SU-DHL-6 (cell line): ENCODE data around the gene TARDBP.

Experiments used
- EZH2phosphoT487 ChIP-seq: fragments of 200-600 bp; sonication (generic), shearing (Covaris generic); conservative IDR thresholded peaks from 2 replicates; pipeline ENCODE4 v1.6.1; 2018; ENCODE audit warnings: mild to moderate bottlenecking, antibody characterized with exemption, low read length, moderate library complexity, mixed read lengths
- TF ChIP-seq, protein P1 (sequence below): fragments of 200-600 bp; sonication (generic); IDR thresholded peaks from one replicate; pipeline ENCODE4 v1.5.1; 2017; ENCODE audit warnings: antibody characterized with exemption, mild to moderate bottlenecking, low read length, moderate library complexity; ENCODE audit not compliant: insufficient read depth, poor library complexity, severe bottlenecking

DNA sequence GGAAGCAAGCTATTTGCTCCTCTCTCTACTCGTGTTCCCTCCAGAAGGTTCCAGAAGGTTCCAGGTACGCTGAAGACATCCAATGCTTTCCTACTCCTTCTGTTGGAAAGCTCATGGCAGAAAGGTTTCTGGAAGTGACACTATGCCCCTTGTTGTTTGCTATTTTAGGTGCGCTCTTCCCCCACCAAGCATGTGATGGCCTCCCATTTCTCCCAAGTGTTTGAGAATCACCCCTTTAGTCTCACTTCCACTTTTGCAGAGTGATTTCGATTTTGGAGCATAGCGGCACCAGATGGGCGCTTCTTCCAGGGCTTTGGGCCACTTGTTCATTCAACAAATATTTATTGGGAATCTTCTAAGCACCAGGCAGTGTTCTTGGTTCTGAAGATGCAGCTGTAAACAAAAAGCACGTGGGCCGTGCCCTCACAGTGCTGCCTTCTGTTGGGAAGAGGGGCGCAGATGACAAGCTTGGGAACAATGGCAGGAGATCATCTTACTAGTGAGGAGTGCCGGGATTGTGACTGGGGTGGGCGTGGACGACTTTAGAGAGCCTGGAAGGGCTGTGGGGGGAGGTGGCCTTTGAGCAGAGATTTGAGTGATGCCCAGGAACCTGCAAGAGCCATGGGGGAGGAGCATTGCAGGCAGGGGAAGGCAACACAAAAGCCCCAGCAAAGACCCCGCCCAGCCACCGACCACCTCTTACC, 43.0 kb upstream of the TARDBP start:
- TF ChIP-seq, protein P1, sequence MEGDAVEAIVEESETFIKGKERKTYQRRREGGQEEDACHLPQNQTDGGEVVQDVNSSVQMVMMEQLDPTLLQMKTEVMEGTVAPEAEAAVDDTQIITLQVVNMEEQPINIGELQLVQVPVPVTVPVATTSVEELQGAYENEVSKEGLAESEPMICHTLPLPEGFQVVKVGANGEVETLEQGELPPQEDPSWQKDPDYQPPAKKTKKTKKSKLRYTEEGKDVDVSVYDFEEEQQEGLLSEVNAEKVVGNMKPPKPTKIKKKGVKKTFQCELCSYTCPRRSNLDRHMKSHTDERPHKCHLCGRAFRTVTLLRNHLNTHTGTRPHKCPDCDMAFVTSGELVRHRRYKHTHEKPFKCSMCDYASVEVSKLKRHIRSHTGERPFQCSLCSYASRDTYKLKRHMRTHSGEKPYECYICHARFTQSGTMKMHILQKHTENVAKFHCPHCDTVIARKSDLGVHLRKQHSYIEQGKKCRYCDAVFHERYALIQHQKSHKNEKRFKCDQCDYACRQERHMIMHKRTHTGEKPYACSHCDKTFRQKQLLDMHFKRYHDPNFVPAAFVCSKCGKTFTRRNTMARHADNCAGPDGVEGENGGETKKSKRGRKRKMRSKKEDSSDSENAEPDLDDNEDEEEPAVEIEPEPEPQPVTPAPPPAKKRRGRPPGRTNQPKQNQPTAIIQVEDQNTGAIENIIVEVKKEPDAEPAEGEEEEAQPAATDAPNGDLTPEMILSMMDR, result no peak
- no peak for TF ChIP-seq EZH2phosphoT487
